ENCODE results near the gene KPNA6. TPM values are rescaled to one million over a fixed set of nuclear protein-coding genes. Genes with fewer than 3 reads are reported as not detected.

The KPNA6 gene
- total and polyA plus RNA-seq, 9 of the 15 experiments (the other 6 are each of a cell fraction or from before 2014, with no cell fraction given) = 20.1 to 54.6 (median 32.2) TPM

DNA sequence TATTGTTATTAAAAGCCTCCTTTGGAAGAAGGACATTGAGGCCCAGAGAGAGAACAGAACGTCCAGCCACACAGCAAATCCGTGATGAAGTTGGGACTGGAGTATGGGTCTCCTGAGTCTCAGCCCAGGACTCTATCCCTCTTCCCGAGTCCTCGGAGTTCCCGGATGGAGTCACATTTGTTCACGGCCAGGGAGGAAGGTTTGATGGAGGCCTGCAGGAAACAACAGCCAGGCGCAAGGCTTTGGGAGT is 71.3 kb downstream of the KPNA6 start (continued):
- TF ChIP-seq, protein P1, sequence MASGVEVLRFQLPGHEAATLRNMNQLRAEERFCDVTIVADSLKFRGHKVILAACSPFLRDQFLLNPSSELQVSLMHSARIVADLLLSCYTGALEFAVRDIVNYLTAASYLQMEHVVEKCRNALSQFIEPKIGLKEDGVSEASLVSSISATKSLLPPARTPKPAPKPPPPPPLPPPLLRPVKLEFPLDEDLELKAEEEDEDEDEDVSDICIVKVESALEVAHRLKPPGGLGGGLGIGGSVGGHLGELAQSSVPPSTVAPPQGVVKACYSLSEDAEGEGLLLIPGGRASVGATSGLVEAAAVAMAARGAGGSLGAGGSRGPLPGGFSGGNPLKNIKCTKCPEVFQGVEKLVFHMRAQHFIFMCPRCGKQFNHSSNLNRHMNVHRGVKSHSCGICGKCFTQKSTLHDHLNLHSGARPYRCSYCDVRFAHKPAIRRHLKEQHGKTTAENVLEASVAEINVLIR (CRISPR knock-in tag; IDR thresholded peaks at IDR 0.05) = no peak; the same call in 1 of the 2 replicates
- TF ChIP-seq, protein P2, sequence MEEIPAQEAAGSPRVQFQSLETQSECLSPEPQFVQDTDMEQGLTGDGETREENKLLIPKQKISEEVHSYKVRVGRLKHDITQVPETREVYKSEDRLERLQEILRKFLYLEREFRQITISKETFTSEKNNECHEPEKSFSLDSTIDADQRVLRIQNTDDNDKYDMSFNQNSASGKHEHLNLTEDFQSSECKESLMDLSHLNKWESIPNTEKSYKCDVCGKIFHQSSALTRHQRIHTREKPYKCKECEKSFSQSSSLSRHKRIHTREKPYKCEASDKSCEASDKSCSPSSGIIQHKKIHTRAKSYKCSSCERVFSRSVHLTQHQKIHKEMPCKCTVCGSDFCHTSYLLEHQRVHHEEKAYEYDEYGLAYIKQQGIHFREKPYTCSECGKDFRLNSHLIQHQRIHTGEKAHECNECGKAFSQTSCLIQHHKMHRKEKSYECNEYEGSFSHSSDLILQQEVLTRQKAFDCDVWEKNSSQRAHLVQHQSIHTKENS (CRISPR knock-in tag; IDR thresholded peaks at IDR 0.05) = no peak
- TF ChIP-seq PHF8 (IDR thresholded peaks at IDR 0.05; ENCODE audit: borderline replicate concordance, low read length) (no peak), CHD1 (IDR thresholded peaks at IDR 0.05; ENCODE audit: low read length) (no peak), POLR2AphosphoS2 (IDR thresholded peaks at IDR 0.05; ENCODE audit: low read length) (no peak), SIRT6 (IDR thresholded peaks at IDR 0.05; ENCODE audit: low read depth, low read length) (no peak), KAT8 (IDR thresholded peaks at IDR 0.05; ENCODE audit: low read depth) (no peak), KLF13 (tag; IDR thresholded peaks at IDR 0.05; ENCODE audit: borderline replicate concordance, low read depth) (no peak), POLR3G (IDR thresholded peaks at IDR 0.05; ENCODE audit: extremely low read depth, insufficient read length, insufficient replicate concordance) (no peak), ZKSCAN8 (CRISPR knock-in tag; IDR thresholded peaks at IDR 0.05) (no peak), ZNF830 (CRISPR knock-in tag; IDR thresholded peaks at IDR 0.05) (no peak)
- TF ChIP-seq, protein P3, sequence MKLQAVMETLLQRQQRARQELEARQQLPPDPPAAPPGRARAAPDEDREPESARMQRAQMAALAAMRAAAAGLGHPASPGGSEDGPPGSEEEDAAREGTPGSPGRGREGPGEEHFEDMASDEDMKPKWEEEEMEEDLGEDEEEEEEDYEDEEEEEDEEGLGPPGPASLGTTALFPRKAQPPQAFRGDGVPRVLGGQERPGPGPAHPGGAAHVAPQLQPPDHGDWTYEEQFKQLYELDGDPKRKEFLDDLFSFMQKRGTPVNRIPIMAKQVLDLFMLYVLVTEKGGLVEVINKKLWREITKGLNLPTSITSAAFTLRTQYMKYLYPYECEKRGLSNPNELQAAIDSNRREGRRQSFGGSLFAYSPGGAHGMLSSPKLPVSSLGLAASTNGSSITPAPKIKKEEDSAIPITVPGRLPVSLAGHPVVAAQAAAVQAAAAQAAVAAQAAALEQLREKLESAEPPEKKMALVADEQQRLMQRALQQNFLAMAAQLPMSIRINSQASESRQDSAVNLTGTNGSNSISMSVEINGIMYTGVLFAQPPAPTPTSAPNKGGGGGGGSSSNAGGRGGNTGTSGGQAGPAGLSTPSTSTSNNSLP (IDR thresholded peaks at IDR 0.05; ENCODE audit: borderline replicate concordance, low read depth, low read length) = no peak
- TF ChIP-seq, protein P4, sequence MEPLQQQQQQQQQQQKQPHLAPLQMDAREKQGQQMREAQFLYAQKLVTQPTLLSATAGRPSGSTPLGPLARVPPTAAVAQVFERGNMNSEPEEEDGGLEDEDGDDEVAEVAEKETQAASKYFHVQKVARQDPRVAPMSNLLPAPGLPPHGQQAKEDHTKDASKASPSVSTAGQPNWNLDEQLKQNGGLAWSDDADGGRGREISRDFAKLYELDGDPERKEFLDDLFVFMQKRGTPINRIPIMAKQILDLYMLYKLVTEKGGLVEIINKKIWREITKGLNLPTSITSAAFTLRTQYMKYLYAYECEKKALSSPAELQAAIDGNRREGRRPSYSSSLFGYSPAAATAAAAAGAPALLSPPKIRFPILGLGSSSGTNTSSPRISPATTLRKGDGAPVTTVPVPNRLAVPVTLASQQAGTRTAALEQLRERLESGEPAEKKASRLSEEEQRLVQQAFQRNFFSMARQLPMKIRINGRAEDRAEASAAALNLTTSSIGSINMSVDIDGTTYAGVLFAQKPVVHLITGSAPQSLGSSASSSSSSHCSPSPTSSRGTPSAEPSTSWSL (CRISPR knock-in tag; IDR thresholded peaks at IDR 0.05; ENCODE audit: borderline replicate concordance) = no peak
- TF ChIP-seq, protein P5, sequence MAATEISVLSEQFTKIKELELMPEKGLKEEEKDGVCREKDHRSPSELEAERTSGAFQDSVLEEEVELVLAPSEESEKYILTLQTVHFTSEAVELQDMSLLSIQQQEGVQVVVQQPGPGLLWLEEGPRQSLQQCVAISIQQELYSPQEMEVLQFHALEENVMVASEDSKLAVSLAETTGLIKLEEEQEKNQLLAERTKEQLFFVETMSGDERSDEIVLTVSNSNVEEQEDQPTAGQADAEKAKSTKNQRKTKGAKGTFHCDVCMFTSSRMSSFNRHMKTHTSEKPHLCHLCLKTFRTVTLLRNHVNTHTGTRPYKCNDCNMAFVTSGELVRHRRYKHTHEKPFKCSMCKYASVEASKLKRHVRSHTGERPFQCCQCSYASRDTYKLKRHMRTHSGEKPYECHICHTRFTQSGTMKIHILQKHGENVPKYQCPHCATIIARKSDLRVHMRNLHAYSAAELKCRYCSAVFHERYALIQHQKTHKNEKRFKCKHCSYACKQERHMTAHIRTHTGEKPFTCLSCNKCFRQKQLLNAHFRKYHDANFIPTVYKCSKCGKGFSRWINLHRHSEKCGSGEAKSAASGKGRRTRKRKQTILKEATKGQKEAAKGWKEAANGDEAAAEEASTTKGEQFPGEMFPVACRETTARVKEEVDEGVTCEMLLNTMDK (IDR thresholded peaks at IDR 0.05; ENCODE audit: borderline replicate concordance, insufficient read depth, low read depth, low read length, poor library complexity, severe bottlenecking) = no peak
- TF ChIP-seq, protein P6, sequence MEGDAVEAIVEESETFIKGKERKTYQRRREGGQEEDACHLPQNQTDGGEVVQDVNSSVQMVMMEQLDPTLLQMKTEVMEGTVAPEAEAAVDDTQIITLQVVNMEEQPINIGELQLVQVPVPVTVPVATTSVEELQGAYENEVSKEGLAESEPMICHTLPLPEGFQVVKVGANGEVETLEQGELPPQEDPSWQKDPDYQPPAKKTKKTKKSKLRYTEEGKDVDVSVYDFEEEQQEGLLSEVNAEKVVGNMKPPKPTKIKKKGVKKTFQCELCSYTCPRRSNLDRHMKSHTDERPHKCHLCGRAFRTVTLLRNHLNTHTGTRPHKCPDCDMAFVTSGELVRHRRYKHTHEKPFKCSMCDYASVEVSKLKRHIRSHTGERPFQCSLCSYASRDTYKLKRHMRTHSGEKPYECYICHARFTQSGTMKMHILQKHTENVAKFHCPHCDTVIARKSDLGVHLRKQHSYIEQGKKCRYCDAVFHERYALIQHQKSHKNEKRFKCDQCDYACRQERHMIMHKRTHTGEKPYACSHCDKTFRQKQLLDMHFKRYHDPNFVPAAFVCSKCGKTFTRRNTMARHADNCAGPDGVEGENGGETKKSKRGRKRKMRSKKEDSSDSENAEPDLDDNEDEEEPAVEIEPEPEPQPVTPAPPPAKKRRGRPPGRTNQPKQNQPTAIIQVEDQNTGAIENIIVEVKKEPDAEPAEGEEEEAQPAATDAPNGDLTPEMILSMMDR (IDR thresholded peaks at IDR 0.05 in 2 of 3, conservative IDR thresholded peaks at IDR 0.05 in 1 of 3; ENCODE audit: insufficient read depth in 2 of 3, low read depth in 1 of 3, low read length in 3 of 3) = no peak
- TF ChIP-seq, protein P7, sequence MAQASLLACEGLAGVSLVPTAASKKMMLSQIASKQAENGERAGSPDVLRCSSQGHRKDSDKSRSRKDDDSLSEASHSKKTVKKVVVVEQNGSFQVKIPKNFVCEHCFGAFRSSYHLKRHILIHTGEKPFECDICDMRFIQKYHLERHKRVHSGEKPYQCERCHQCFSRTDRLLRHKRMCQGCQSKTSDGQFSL (CRISPR knock-in tag; IDR thresholded peaks at IDR 0.05) = no peak
- TF ChIP-seq, protein P7 (tag; IDR thresholded peaks at IDR 0.05) = peak in 1 of 2 experiments; percentile 76; a peak in 2 of 4 replicates
